Measurements from ENCODE around the gene CSNK1G1. TPM values are rescaled to one million over a fixed set of nuclear protein-coding genes. Genes with fewer than 3 reads are reported as not detected.
A peak's percentile ranks its signal among the peaks of the same experiment; 100 is the strongest.

The CSNK1G1 gene
- total RNA-seq, 1 experiment from 2014 or later: 27.4 TPM

DNA sequence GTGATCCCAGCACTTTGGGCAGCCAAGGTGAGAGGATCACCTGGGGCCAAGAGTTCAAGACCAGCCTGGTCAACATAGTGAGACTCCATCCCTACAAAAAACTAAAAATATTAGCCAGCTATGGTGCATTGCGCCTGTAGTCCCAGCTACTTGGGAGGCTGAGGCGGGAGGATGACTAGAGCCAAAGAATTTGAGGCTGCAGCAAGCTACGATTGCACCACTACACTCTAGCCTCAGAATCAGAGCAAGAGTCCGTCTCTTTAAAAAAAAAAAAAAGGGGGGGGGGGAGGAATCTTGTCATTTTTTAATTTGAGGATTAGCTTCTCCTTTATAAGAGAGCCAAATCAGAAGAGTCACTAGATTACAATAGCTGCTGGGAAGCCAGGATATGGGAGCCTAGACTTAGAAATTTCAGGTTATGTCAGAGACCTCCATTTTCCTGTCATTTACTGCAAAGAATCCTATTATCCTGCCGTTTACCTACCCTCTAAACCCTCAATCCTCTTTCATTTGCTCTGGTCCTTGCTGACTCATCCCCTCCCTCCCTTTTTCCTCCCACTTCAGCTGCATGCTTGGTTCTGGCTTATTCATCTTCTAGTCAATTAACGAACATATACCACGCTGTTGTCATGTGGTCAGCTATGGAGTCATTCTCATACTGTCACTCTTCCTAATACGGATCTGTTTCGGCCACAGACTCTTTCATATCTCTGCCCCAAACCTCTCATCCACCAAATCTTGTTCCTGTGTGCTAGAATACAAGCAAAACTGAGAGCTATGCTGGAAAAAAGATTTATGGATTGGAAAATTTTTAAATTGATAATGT lies 109.4 kb downstream of the CSNK1G1 start:
- no peak overlapping the region for H3K4me3 ChIP-seq (ENCODE audit: low read depth, low read length, poor library complexity, severe bottlenecking)
- no peak for TF ChIP-seq EZH2 (IDR thresholded peaks at IDR 0.05; ENCODE audit: borderline replicate concordance, low read depth, low read length, poor library complexity, severe bottlenecking)
- TF ChIP-seq, protein P1, sequence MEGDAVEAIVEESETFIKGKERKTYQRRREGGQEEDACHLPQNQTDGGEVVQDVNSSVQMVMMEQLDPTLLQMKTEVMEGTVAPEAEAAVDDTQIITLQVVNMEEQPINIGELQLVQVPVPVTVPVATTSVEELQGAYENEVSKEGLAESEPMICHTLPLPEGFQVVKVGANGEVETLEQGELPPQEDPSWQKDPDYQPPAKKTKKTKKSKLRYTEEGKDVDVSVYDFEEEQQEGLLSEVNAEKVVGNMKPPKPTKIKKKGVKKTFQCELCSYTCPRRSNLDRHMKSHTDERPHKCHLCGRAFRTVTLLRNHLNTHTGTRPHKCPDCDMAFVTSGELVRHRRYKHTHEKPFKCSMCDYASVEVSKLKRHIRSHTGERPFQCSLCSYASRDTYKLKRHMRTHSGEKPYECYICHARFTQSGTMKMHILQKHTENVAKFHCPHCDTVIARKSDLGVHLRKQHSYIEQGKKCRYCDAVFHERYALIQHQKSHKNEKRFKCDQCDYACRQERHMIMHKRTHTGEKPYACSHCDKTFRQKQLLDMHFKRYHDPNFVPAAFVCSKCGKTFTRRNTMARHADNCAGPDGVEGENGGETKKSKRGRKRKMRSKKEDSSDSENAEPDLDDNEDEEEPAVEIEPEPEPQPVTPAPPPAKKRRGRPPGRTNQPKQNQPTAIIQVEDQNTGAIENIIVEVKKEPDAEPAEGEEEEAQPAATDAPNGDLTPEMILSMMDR (conservative IDR thresholded peaks at IDR 0.05; ENCODE audit: low read depth, low read length): no peak
- H3K4me1 ChIP-seq (ENCODE audit: insufficient read depth, low read length, poor library complexity, severe bottlenecking): peaks cover 19% of the 10 kb centered on the region
- no peaks in the 10 kb centered on the region for H3K27me3 ChIP-seq (replicated peaks; ENCODE audit: insufficient read depth, low read depth, low read length, poor library complexity)
- ChIA-PET CTCF (no interaction called here), POLR2A (ENCODE audit: low non-redundant PET) (interaction anchor here (0.6 kb wide), 1 partner anchor 11 kb away, joined by 6 read pairs; no protein-coding TSS in a partner anchor)
- intact Hi-C loops (cut with micrococcal nuclease; ENCODE audit: unreplicated experiment): no loop called here
- DNase-seq (ENCODE audit: low spot score): peak; percentile 77
- no peaks in the 10 kb centered on the region for H3K36me3 ChIP-seq (ENCODE audit: insufficient read depth, low read length, poor library complexity, severe bottlenecking)
- BruUV-seq (replicated peaks): no TSS peak
- peak overlapping the region; percentile 62 for H3K27ac ChIP-seq (ENCODE audit: low read depth, low read length, poor library complexity, severe bottlenecking)
- peaks cover 5% of the 10 kb centered on the region for H3K9me3 ChIP-seq (ENCODE audit: low read depth, low read length, poor library complexity, severe bottlenecking)

DNA sequence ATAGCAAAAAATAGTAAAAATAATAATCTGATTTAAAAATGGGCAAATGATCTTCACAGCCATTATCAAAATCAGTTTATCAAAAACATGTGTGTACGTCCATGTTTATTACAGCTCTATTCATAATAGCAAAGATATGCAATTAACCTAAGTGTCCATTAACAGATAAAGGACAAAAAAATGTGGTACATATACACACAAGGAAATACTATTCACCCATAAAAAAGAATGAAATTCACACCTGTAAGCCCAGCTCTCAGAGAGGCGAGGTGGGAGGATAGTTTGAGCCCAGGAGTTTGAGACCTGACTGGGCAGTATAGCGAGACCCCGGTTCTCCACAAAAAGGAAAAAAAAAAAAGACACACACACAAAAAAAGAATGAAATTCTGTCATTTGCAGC lies 110.6 kb downstream of the CSNK1G1 start:
- CTCF ChIA-PET: no interaction called here
- Histone ChIP-seq H3K27ac (ENCODE audit: low read depth, low read length, poor library complexity, severe bottlenecking) (no peak overlapping the region), H3K4me3 (ENCODE audit: low read depth, low read length, poor library complexity, severe bottlenecking) (no peak overlapping the region), H3K4me1 (ENCODE audit: insufficient read depth, low read length, poor library complexity, severe bottlenecking) (peaks cover 19% of the 10 kb centered on the region), H3K9me3 (ENCODE audit: low read depth, low read length, poor library complexity, severe bottlenecking) (peaks cover 5% of the 10 kb centered on the region), H3K36me3 (ENCODE audit: insufficient read depth, low read length, poor library complexity, severe bottlenecking) (no peaks in the 10 kb centered on the region), H3K27me3 (replicated peaks; ENCODE audit: insufficient read depth, low read depth, low read length, poor library complexity) (no peaks in the 10 kb centered on the region)
- intact Hi-C loops (cut with micrococcal nuclease; ENCODE audit: unreplicated experiment): no loop called here
- TF ChIP-seq EZH2 (IDR thresholded peaks at IDR 0.05; ENCODE audit: borderline replicate concordance, low read depth, low read length, poor library complexity, severe bottlenecking): no peak
- TF ChIP-seq, protein P1 (conservative IDR thresholded peaks at IDR 0.05; ENCODE audit: low read depth, low read length): no peak
- no peak for DNase-seq (ENCODE audit: low spot score)
- POLR2A ChIA-PET (ENCODE audit: low non-redundant PET): no interaction called here
- no TSS peak for BruUV-seq (replicated peaks)

DNA sequence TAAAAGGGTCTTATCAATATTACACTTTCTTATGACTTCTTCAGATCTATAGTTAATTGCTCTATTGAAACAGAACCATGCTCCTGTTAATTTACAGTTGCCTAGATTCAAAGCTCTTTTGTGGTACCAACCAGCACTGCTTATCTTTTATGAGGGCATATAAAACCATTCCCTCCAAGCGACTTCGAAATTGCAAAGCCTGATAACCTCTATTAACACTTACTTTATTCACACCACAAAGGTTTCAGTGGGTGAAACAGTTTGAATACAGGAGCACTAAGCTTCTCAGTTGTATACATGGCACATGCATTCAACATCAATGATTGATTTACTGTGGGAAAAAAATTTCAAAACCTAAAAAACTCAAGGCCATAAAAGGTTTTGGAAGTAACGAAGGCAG lies 118.3 kb downstream of the CSNK1G1 start:
- POLR2A ChIA-PET (ENCODE audit: low non-redundant PET): no interaction called here

More for the DNA sequence above, 118.3 kb downstream of the CSNK1G1 start:
- H3K27ac ChIP-seq (ENCODE audit: low read depth, low read length, poor library complexity, severe bottlenecking): no peak overlapping the region
- peaks cover 5% of the 10 kb centered on the region for H3K9me3 ChIP-seq (ENCODE audit: low read depth, low read length, poor library complexity, severe bottlenecking)
- no peak for TF ChIP-seq EZH2 (IDR thresholded peaks at IDR 0.05; ENCODE audit: borderline replicate concordance, low read depth, low read length, poor library complexity, severe bottlenecking)
- TF ChIP-seq, protein P1 (conservative IDR thresholded peaks at IDR 0.05; ENCODE audit: low read depth, low read length): no peak
- peak; percentile 37 for DNase-seq (ENCODE audit: low spot score)
- peaks cover 20% of the 10 kb centered on the region for H3K4me1 ChIP-seq (ENCODE audit: insufficient read depth, low read length, poor library complexity, severe bottlenecking)
- no peaks in the 10 kb centered on the region for H3K36me3 ChIP-seq (ENCODE audit: insufficient read depth, low read length, poor library complexity, severe bottlenecking)
- no peak overlapping the region for H3K4me3 ChIP-seq (ENCODE audit: low read depth, low read length, poor library complexity, severe bottlenecking)
- H3K27me3 ChIP-seq (replicated peaks; ENCODE audit: insufficient read depth, low read depth, low read length, poor library complexity): no peaks in the 10 kb centered on the region
- intact Hi-C loops (cut with micrococcal nuclease; ENCODE audit: unreplicated experiment): no loop called here
- CTCF ChIA-PET: no interaction called here
- no TSS peak for BruUV-seq (replicated peaks)
